GM21529 (cell line): Measurements from ENCODE around the gene PPAN.

Source experiments
- ATAC-seq: cut with Tn5 transposase; IDR thresholded peaks from one replicate; pipeline ENCODE4 v1.9.1; 2021; ENCODE audit not compliant: unreplicated experiment

PPAN gene

GRCh38 chr19:10138879-10139795 is 33.0 kb downstream of the PPAN start:
- no peak for ATAC-seq

- ATAC-seq, result no peak
Observed at GRCh38 chr19:10139952-10140351, 33.8 kb downstream of the PPAN start.

GRCh38 chr19:10141479-10141878 is 35.3 kb downstream of the PPAN start:
- no peak for ATAC-seq

- ATAC-seq, result no peak
Observed at GRCh38 chr19:10141973-10142372, 35.8 kb downstream of the PPAN start.

GRCh38 chr19:10142701-10143375 is 36.7 kb downstream of the PPAN start:
- no peak for ATAC-seq

- no peak for ATAC-seq
Observed at GRCh38 chr19:10143681-10144080, 37.5 kb downstream of the PPAN start.

GRCh38 chr19:10144361-10144760 is 38.2 kb downstream of the PPAN start:
- ATAC-seq, result no peak

- no peak for ATAC-seq
Observed at GRCh38 chr19:10145031-10145430, 38.9 kb downstream of the PPAN start.

GRCh38 chr19:10146142-10146541 is 40.0 kb downstream of the PPAN start:
- ATAC-seq, result no peak

GRCh38 chr19:10149427-10149826 is 43.3 kb downstream of the PPAN start:
- ATAC-seq, result no peak

GRCh38 chr19:10151521-10151920 is 45.4 kb downstream of the PPAN start:
- ATAC-seq, result no peak

GRCh38 chr19:10152100-10152499 is 45.9 kb downstream of the PPAN start:
- ATAC-seq, result no peak

- no peak for ATAC-seq
Observed at GRCh38 chr19:10155839-10156238, 49.7 kb downstream of the PPAN start.

GRCh38 chr19:10158071-10158470 is 51.9 kb downstream of the PPAN start:
- no peak for ATAC-seq

- ATAC-seq, result no peak
Observed at GRCh38 chr19:10158485-10158884, 52.3 kb downstream of the PPAN start.

- no peak for ATAC-seq
Observed at GRCh38 chr19:10159610-10160009, 53.4 kb downstream of the PPAN start.
